ENCODE data around the gene IFITM2.

- TF ChIP-seq, protein P1, sequence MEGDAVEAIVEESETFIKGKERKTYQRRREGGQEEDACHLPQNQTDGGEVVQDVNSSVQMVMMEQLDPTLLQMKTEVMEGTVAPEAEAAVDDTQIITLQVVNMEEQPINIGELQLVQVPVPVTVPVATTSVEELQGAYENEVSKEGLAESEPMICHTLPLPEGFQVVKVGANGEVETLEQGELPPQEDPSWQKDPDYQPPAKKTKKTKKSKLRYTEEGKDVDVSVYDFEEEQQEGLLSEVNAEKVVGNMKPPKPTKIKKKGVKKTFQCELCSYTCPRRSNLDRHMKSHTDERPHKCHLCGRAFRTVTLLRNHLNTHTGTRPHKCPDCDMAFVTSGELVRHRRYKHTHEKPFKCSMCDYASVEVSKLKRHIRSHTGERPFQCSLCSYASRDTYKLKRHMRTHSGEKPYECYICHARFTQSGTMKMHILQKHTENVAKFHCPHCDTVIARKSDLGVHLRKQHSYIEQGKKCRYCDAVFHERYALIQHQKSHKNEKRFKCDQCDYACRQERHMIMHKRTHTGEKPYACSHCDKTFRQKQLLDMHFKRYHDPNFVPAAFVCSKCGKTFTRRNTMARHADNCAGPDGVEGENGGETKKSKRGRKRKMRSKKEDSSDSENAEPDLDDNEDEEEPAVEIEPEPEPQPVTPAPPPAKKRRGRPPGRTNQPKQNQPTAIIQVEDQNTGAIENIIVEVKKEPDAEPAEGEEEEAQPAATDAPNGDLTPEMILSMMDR (conservative IDR thresholded peaks at IDR 0.05; ENCODE audit: low read depth in 2 of 2): 0 out of 4 replicates have a peak, but pooled peaks of 1 of the 2 experiments have one; percentile 13
- TF ChIP-seq EZH2 (IDR thresholded peaks at IDR 0.05; ENCODE audit: low read depth, unreplicated experiment): no peak
- TF ChIP-seq ZNF331 (CRISPR knock-in tag; IDR thresholded peaks at IDR 0.05; ENCODE audit: low read depth): no peak
- TF ChIP-seq POLR2AphosphoS5 (IDR thresholded peaks at IDR 0.05; ENCODE audit: low read depth): no peak
Observed at GRCh38 chr11:279966-280705, 27.5 kb upstream of the IFITM2 start.
